ENCODE data around the gene RPAIN. TPM values are rescaled to one million over a fixed set of nuclear protein-coding genes. Genes with fewer than 3 reads are reported as not detected.
"Not testable (repeated sequence)": the region's sequence is repeated elsewhere in the genome, so short reads cannot be mapped to it uniquely, and the experiment has no call there.

The RPAIN gene
- total RNA-seq, 2 donors from 2014 or later, result 18.9 to 19.7 TPM

GRCh38 chr17:5422505-5422904 is 2.5 kb downstream of the RPAIN start:
- intact Hi-C loops (cut with DNase I), result loop anchor here in 1 of 2 donors (10.0 kb wide), 1 partner anchor 1468 kb away; no protein-coding TSS in a partner anchor
- DNase-seq (ENCODE audit: low spot score), result no peak

- DNase-seq (ENCODE audit: low spot score), result no peak
- intact Hi-C loops (cut with DNase I), result loop anchor here in 1 of 2 donors (10.0 kb wide), 1 partner anchor 1470 kb away; no protein-coding TSS in a partner anchor
Observed at GRCh38 chr17:5424909-5425308, 4.9 kb downstream of the RPAIN start.

GRCh38 chr17:5425826-5426225 is 5.8 kb downstream of the RPAIN start:
- intact Hi-C loops (cut with DNase I), result loop anchor here in 1 of 2 donors (10.0 kb wide), 1 partner anchor 1471 kb away; no protein-coding TSS in a partner anchor
- DNase-seq (ENCODE audit: low spot score), result no peak

- intact Hi-C loops (cut with DNase I), result loop anchor here in 1 of 2 donors (10.0 kb wide), 1 partner anchor 1475 kb away; no protein-coding TSS in a partner anchor
- no peak for DNase-seq (ENCODE audit: low spot score)
Observed at GRCh38 chr17:5429191-5429887, 9.4 kb downstream of the RPAIN start.

GRCh38 chr17:5430413-5430999 is 10.5 kb downstream of the RPAIN start:
- intact Hi-C loops (cut with DNase I), result no loop called here
- DNase-seq (ENCODE audit: low spot score), result no peak

- intact Hi-C loops (cut with DNase I), result not testable (repeated sequence)
Observed at GRCh38 chr17:5431234-5431633, 11.3 kb downstream of the RPAIN start.

GRCh38 chr17:5431949-5432556 is 12.1 kb downstream of the RPAIN start:
- intact Hi-C loops (cut with DNase I), result no loop called here
- DNase-seq (ENCODE audit: low spot score), result no peak

More at GRCh38 chr17:5431234-5431633, 11.3 kb downstream of the RPAIN start:
- not testable (repeated sequence) for DNase-seq (ENCODE audit: low spot score)

- no peak for DNase-seq (ENCODE audit: low spot score)
- intact Hi-C loops (cut with DNase I), result no loop called here
Observed at GRCh38 chr17:5434984-5435383, 15.0 kb downstream of the RPAIN start.

- intact Hi-C loops (cut with DNase I), result not testable (repeated sequence)
Observed at GRCh38 chr17:5435781-5436315, 15.9 kb downstream of the RPAIN start.

GRCh38 chr17:5437721-5438317 is 17.8 kb downstream of the RPAIN start:
- intact Hi-C loops (cut with DNase I), result no loop called here
- DNase-seq (ENCODE audit: low spot score), result no peak

More at GRCh38 chr17:5435781-5436315, 15.9 kb downstream of the RPAIN start:
- DNase-seq (ENCODE audit: low spot score), result not testable (repeated sequence)

GRCh38 chr17:5438716-5439445 is 18.9 kb downstream of the RPAIN start, which contains the start of gene C1QBP:
Gene C1QBP, minus strand, starts transcription at chr17:5439155. Its CDS starts 82 bp downstream, at chr17:5439073.
- intact Hi-C loops (cut with DNase I), result no loop called here
- DNase-seq (ENCODE audit: low spot score), result peak; percentile 98

- no peak for DNase-seq (ENCODE audit: low spot score)
- intact Hi-C loops (cut with DNase I), result no loop called here
Observed at GRCh38 chr17:5439446-5439764, 19.4 kb downstream of the RPAIN start.

GRCh38 chr17:5443728-5444127 is 23.7 kb downstream of the RPAIN start:
- no peak for DNase-seq (ENCODE audit: low spot score)
- intact Hi-C loops (cut with DNase I), result no loop called here

- no peak for DNase-seq (ENCODE audit: low spot score)
- intact Hi-C loops (cut with DNase I), result no loop called here
Observed at GRCh38 chr17:5444209-5444608, 24.2 kb downstream of the RPAIN start.

GRCh38 chr17:5446786-5447185 is 26.8 kb downstream of the RPAIN start:
- no peak for DNase-seq (ENCODE audit: low spot score)
- intact Hi-C loops (cut with DNase I), result no loop called here

- intact Hi-C loops (cut with DNase I), result no loop called here
- DNase-seq (ENCODE audit: low spot score), result no peak
Observed at GRCh38 chr17:5464717-5465507, 44.9 kb downstream of the RPAIN start.

GRCh38 chr17:5466295-5466694 is 46.3 kb downstream of the RPAIN start:
- no peak for DNase-seq (ENCODE audit: low spot score)
- intact Hi-C loops (cut with DNase I), result no loop called here

- intact Hi-C loops (cut with DNase I), result no loop called here
- DNase-seq (ENCODE audit: low spot score), result no peak
Observed at GRCh38 chr17:5467416-5467815, 47.4 kb downstream of the RPAIN start.

Measured in posterior vena cava (tissue), 2 donors.